Subcutaneous adipose tissue (tissue), 4 donors: Measurements from ENCODE around the gene TMEM236. TPM values are rescaled to one million over a fixed set of nuclear protein-coding genes. Genes with fewer than 3 reads are reported as not detected.

Experiments used
- total RNA-seq, 4 donors: library from RNA; depleted of rRNA; stranded (reverse); fragments of >200 nt; gene quantifications; one replicate each; pipeline ENCODE4 v1.1.0, GENCODE V29; 2016
- TF ChIP-seq, protein P1 (sequence below): fragments of 450-650 bp; IDR thresholded peaks from one replicate; pipeline ENCODE4 v1.5.1; 2016; ENCODE audit warnings: low read depth, mild to moderate bottlenecking, control low read depth, antibody characterized with exemption, moderate library complexity

The TMEM236 gene
- total RNA-seq, 4 donors from 2014 or later = 3.2 to 6.8 (median 5.8) TPM

DNA sequence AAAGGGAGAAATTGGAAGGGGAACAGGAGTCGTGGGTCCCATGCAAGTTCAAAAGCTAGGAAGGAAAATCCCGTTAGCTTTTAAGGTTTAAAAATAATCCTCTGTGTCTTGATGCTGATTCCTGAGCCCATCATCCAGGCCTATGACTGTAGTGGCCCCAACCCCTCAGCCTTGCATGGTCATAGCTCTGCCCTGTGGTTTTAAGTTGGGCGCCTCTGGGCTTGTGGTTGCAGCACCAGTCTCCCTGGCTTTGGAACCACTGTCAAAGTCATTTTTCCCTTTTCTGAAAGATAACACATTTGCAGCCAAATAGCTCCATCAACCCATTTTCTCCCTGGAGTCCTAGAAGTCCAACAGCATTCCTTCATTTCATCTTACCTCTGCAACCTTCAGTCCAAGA is 13.6 kb downstream of the TMEM236 start:
- TF ChIP-seq, protein P1, sequence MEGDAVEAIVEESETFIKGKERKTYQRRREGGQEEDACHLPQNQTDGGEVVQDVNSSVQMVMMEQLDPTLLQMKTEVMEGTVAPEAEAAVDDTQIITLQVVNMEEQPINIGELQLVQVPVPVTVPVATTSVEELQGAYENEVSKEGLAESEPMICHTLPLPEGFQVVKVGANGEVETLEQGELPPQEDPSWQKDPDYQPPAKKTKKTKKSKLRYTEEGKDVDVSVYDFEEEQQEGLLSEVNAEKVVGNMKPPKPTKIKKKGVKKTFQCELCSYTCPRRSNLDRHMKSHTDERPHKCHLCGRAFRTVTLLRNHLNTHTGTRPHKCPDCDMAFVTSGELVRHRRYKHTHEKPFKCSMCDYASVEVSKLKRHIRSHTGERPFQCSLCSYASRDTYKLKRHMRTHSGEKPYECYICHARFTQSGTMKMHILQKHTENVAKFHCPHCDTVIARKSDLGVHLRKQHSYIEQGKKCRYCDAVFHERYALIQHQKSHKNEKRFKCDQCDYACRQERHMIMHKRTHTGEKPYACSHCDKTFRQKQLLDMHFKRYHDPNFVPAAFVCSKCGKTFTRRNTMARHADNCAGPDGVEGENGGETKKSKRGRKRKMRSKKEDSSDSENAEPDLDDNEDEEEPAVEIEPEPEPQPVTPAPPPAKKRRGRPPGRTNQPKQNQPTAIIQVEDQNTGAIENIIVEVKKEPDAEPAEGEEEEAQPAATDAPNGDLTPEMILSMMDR = no peak

GRCh38 chr10:17766731-17767130 is 14.7 kb downstream of the TMEM236 start:
- TF ChIP-seq, protein P1 = no peak

- TF ChIP-seq, protein P1 = no peak
These were observed 16.5 kb downstream of the TMEM236 start for GRCh38 chr10:17768496-17768895.

- TF ChIP-seq, protein P1 = no peak
These were observed 17.0 kb downstream of the TMEM236 start for GRCh38 chr10:17768957-17769356.

DNA sequence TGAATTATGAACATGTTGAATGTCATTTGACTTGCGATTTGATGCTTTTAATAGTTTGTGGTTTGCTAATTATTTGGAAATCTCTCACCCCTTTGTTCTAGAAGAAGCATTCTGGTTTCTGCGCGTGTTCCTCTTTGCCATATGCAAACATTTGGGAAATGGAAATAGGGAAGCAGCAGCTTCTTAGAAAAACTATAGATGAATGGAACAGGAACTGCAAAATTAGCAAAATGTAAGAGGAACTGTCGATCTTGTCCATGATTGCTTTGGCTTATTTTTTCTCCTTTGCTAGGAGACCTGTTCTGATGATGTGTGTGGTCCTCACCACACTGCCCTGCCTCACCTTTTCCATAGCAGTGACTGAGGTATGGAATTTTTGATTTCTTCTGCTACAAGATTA is 19.0 kb downstream of the TMEM236 start:
- TF ChIP-seq, protein P1 = no peak

DNA sequence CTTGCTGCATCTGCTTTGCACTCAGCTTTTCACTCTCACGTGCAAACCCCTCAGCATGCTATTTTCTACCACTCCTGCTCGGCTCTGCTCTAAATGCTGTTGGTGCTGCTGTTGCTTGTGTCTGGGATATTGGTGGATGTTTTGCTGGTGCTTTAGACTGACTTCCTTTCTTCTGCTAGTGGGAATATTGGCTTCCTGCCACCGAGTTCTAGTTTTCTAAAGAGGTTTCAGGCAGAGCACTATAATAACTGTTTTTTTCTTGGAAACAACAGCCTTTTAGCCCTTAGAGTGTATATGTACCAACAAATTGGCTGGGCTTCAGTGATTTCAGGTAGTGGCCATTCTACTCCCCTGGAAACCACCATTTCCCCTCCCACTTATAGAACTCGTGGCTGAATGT is 27.8 kb downstream of the TMEM236 start:
- TF ChIP-seq, protein P1 = no peak

GRCh38 chr10:17780727-17781126 is 28.7 kb downstream of the TMEM236 start:
- TF ChIP-seq, protein P1 = no peak
